CD4-positive, alpha-beta T cell (primary cell): ENCODE data around the gene GBP5. TPM values are rescaled to one million over a fixed set of nuclear protein-coding genes. Genes with fewer than 3 reads are reported as not detected.

ENCODE experiments used
- ATAC-seq: fragments of 200-7000 bp; cut with Tn5 transposase; one replicate; pipeline ENCODE4 v1.10.0; 2022; ENCODE audit warnings: mild to moderate bottlenecking; ENCODE audit not compliant: poor library complexity
- CTCF ChIA-PET: fragments of 350-600 bp; sonication (Branson Sonifier 250); formaldehyde crosslinking; loops from one replicate; lab custom pipeline; 2021; ENCODE audit warnings: antibody characterized with exemption, inconsistent platforms; lab: Charles Lee
- POLR2A ChIA-PET: fragments of 350-600 bp; sonication (Branson Sonifier 250); formaldehyde crosslinking; loops from one replicate; lab custom pipeline; 2021; ENCODE audit warnings: antibody characterized with exemption, inconsistent platforms; lab: Charles Lee
- DNase-seq, 14 experiments: peaks; one replicate each; pipeline ENCODE4 v3.0.0-alpha.2; 2013 to 2020; ENCODE audit warnings: mixed read lengths in 2 of 14
- H3K27ac ChIP-seq, 2 donors: one replicate each; pipeline versions ENCODE4 v1.5.1 to v1.7.0; 2013; ENCODE audit warnings: low read length in 2 of 2, low read depth in 1 of 2, mild to moderate bottlenecking in 1 of 2
- H3K27me3 ChIP-seq, 2 experiments: 1 replicate in 1 of 2; 2 replicates in 1 of 2; pipeline versions ENCODE4 v1.6.1 to v1.7.0; 2013; ENCODE audit warnings: low read length in 2 of 2, control low read depth in 1 of 2, mild to moderate bottlenecking in 1 of 2, moderate library complexity in 1 of 2; ENCODE audit not compliant: insufficient read depth in 2 of 2, control insufficient read depth in 1 of 2
- H3K36me3 ChIP-seq: one replicate; pipeline ENCODE4 v1.6.1; 2013; ENCODE audit warnings: low read length, control low read depth; ENCODE audit not compliant: insufficient read depth
- H3K4me1 ChIP-seq: one replicate; pipeline ENCODE4 v1.6.1; 2013; ENCODE audit warnings: low read length, control low read depth; ENCODE audit not compliant: insufficient read depth
- H3K4me3 ChIP-seq: one replicate; pipeline ENCODE4 v1.5.1; 2013; ENCODE audit warnings: mild to moderate bottlenecking, low read length, moderate library complexity
- H3K9me3 ChIP-seq, 2 experiments: 1 replicate in 1 of 2; 2 replicates in 1 of 2; pipeline versions ENCODE4 v1.6.1 to v1.7.0; 2013; ENCODE audit warnings: low read length in 2 of 2, mild to moderate bottlenecking in 2 of 2, control low read depth in 1 of 2, moderate library complexity in 1 of 2; ENCODE audit not compliant: control insufficient read depth in 1 of 2, insufficient read depth in 1 of 2
- H3K27ac Mint-ChIP-seq: one replicate; pipeline ENCODE4 v1.8.0; 2020; ENCODE audit warnings: mixed read lengths
- H3K27me3 Mint-ChIP-seq: one replicate; pipeline ENCODE4 v1.8.0; 2021; ENCODE audit warnings: mixed read lengths
- H3K36me3 Mint-ChIP-seq: one replicate; pipeline ENCODE4 v1.8.0; 2021; ENCODE audit warnings: low read depth, mixed read lengths
- H3K4me1 Mint-ChIP-seq: one replicate; pipeline ENCODE4 v1.8.0; 2021; ENCODE audit warnings: low read depth, mixed read lengths
- H3K4me3 Mint-ChIP-seq: one replicate; pipeline ENCODE4 v1.8.0; 2020; ENCODE audit warnings: mild to moderate bottlenecking, mixed read lengths
- H3K9me3 Mint-ChIP-seq: one replicate; pipeline ENCODE4 v1.8.0; 2020; ENCODE audit warnings: mixed read lengths
- intact Hi-C, 2 experiments: fragments of 100-400 bp; cut with DNase I in 1 of 2; cut with micrococcal nuclease in 1 of 2; formaldehyde crosslinking; loops; one replicate each; pipeline versions ENCODE4 v1.15.1 to v1.9.0; 2023 to 2025; cut with DNase I, micrococcal nuclease
- total RNA-seq, 174 experiments: library from RNA in 2 of 174; stranded (reverse) in 2 of 174; gene quantifications; one replicate each; pipeline ENCODE4 v1.2.3 and lab custom pipeline; 2021 to 2026
- TF ChIP-seq, protein P1 (sequence below): fragments of 200-600 bp; IDR thresholded peaks from one replicate; pipeline ENCODE4 v1.8.0; 2022; ENCODE audit warnings: antibody characterized with exemption, mild to moderate bottlenecking

The GBP5 gene
- total RNA-seq, 2 experiments from 2014 or later, result 51.4 to 52.9 TPM

DNA sequence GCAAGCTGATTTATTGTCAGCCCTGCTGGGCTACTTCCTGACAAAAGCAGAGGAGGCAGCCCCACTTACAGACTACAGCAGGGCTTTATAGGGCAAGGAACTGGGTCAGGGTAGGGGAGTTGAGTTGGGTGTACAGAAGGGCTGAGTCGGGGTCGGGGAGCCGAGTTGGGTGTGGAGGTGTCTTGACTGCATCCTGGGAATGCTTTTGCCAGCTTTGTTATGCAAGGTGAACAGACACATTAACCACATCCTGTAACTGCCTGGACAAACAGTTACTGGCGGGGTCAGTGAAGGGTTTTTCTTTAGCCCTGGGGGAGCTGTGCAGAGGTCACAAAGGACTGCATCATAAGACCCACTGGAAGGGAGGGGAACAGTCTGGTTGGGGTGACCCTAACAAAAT, 39.1 kb upstream of the GBP5 start:
- Histone ChIP-seq H3K27me3 (no peaks in the 10 kb centered on the region), H3K36me3 (no peaks in the 10 kb centered on the region), H3K4me3 (no peak overlapping the region), H3K9me3 (peaks cover 6 to 14% of the 10 kb centered on the region in 2 experiments), H3K27ac (peak overlapping the region in 1 of 2 donors; percentile 10), H3K4me1 (peaks cover 23% of the 10 kb centered on the region)
- Mint-ChIP-seq H3K27ac (peak overlapping the region; percentile 78), H3K4me3 (no peak overlapping the region), H3K4me1 (peaks cover 33% of the 10 kb centered on the region), H3K9me3 (peaks cover 2% of the 10 kb centered on the region), H3K36me3 (peaks cover 13% of the 10 kb centered on the region), H3K27me3 (no peaks in the 10 kb centered on the region)
- ATAC-seq (no peak), DNase-seq (peak in 3 of 14 experiments; percentile 11 to 59 (median 15))
- ChIA-PET POLR2A (interaction anchor here (0.9 to 4.5 kb wide), 12 partner anchors 10 to 247 kb away, joined by 3 to 69 read pairs (median 20); partner anchors contain the start of genes GBP1, GBP2, GBP4 and GBP5), CTCF (no interaction called here)
- intact Hi-C loops, result loop anchor here in 1 of 2 experiments (5.0 kb wide), 1 partner anchor 39 kb away; the partner anchor contains the start of gene GBP5
- TF ChIP-seq, protein P1, sequence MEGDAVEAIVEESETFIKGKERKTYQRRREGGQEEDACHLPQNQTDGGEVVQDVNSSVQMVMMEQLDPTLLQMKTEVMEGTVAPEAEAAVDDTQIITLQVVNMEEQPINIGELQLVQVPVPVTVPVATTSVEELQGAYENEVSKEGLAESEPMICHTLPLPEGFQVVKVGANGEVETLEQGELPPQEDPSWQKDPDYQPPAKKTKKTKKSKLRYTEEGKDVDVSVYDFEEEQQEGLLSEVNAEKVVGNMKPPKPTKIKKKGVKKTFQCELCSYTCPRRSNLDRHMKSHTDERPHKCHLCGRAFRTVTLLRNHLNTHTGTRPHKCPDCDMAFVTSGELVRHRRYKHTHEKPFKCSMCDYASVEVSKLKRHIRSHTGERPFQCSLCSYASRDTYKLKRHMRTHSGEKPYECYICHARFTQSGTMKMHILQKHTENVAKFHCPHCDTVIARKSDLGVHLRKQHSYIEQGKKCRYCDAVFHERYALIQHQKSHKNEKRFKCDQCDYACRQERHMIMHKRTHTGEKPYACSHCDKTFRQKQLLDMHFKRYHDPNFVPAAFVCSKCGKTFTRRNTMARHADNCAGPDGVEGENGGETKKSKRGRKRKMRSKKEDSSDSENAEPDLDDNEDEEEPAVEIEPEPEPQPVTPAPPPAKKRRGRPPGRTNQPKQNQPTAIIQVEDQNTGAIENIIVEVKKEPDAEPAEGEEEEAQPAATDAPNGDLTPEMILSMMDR, result no peak

DNA sequence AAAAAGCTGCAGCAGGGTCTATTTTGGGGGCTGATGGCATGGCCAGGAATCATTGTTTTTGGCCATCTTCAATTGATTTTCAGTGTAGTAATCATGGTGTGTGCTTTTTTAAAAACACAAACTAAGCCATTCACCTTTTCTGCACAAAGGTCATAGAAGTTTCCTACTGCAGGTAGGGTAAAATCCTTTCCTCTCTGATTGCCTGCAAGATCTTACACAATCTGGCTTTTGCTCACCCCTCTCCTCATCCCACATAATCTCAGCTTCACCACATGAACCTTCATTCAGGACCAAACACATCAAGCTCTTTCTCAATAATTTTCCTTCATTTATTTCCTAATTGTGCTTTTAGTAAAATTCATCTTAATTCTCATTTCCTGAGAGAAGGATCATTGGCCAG, 38.3 kb upstream of the GBP5 start:
- no peaks in the 10 kb centered on the region for H3K27me3 ChIP-seq
- H3K4me1 Mint-ChIP-seq, result peaks cover 41% of the 10 kb centered on the region

GRCh38 chr1:89310505-89310904, 37.8 kb upstream of the GBP5 start:
- ChIA-PET CTCF (interaction anchor here (0.6 to 1.0 kb wide), 2 partner anchors 14 to 24 kb away, joined by 4 to 5 read pairs; no protein-coding TSS in a partner anchor), POLR2A (interaction anchor here (0.6 to 4.5 kb wide), 26 partner anchors 10 to 346 kb away, joined by 3 to 69 read pairs (median 4); partner anchors contain the start of genes GBP1, GBP2, GBP3 and GBP4)
- H3K27ac Mint-ChIP-seq, result peak overlapping the region; percentile 78
- peaks cover 2% of the 10 kb centered on the region for H3K9me3 Mint-ChIP-seq
- intact Hi-C loops, result loop anchor here in 1 of 2 experiments (5.0 kb wide), 1 partner anchor 38 kb away; the partner anchor contains the start of gene GBP5
- H3K36me3 Mint-ChIP-seq, result peaks cover 13% of the 10 kb centered on the region
- no peaks in the 10 kb centered on the region for H3K36me3 ChIP-seq
- peaks cover 0 to 9% of the 10 kb centered on the region in 2 experiments for H3K9me3 ChIP-seq
- peak in 3 of 14 experiments; percentile 14 to 80 (median 27) for DNase-seq
- H3K4me3 Mint-ChIP-seq, result peak overlapping the region; percentile 47
- H3K27me3 Mint-ChIP-seq, result no peaks in the 10 kb centered on the region
- H3K27ac ChIP-seq, result peak overlapping the region; percentile 24 to 38
- peaks cover 31% of the 10 kb centered on the region for H3K4me1 ChIP-seq
- peaks cover 42% of the 10 kb centered on the region for H3K4me1 Mint-ChIP-seq
- peak overlapping the region; percentile 11 for H3K4me3 ChIP-seq
- ATAC-seq, result peak; percentile 52
- H3K27me3 ChIP-seq, result no peaks in the 10 kb centered on the region
- TF ChIP-seq, protein P1, result no peak

More for the DNA sequence above, 38.3 kb upstream of the GBP5 start:
- Histone ChIP-seq H3K27ac (peak overlapping the region in 1 of 2 donors; percentile 10), H3K4me1 (peaks cover 28% of the 10 kb centered on the region), H3K4me3 (no peak overlapping the region), H3K9me3 (peaks cover 4 to 9% of the 10 kb centered on the region in 2 experiments), H3K36me3 (no peaks in the 10 kb centered on the region)
- no peak for DNase-seq
- Mint-ChIP-seq H3K36me3 (peaks cover 13% of the 10 kb centered on the region), H3K4me3 (no peak overlapping the region), H3K27me3 (no peaks in the 10 kb centered on the region), H3K9me3 (peaks cover 2% of the 10 kb centered on the region), H3K27ac (peak overlapping the region; percentile 78)
- CTCF ChIA-PET, result interaction anchor here (1.0 kb wide), 1 partner anchor 24 kb away, joined by 4 read pairs; no protein-coding TSS in a partner anchor
- POLR2A ChIA-PET, result interaction anchor here (0.6 to 4.5 kb wide), 24 partner anchors 10 to 330 kb away, joined by 3 to 69 read pairs (median 6); partner anchors contain the start of genes GBP1, GBP2, GBP3 and GBP4
- intact Hi-C loops, result loop anchor here in 1 of 2 experiments (5.0 kb wide), 1 partner anchor 39 kb away; the partner anchor contains the start of gene GBP5
- TF ChIP-seq, protein P1, result no peak
- no peak for ATAC-seq
